Measurements from ENCODE around the gene XXYLT1. TPM values are rescaled to one million over a fixed set of nuclear protein-coding genes. Genes with fewer than 3 reads are reported as not detected.
"Not testable (repeated sequence)": the region's sequence is repeated elsewhere in the genome, so short reads cannot be mapped to it uniquely, and the experiment has no call there.

The XXYLT1 gene
- total RNA-seq, 1 experiment from 2014 or later = 29.4 TPM

DNA sequence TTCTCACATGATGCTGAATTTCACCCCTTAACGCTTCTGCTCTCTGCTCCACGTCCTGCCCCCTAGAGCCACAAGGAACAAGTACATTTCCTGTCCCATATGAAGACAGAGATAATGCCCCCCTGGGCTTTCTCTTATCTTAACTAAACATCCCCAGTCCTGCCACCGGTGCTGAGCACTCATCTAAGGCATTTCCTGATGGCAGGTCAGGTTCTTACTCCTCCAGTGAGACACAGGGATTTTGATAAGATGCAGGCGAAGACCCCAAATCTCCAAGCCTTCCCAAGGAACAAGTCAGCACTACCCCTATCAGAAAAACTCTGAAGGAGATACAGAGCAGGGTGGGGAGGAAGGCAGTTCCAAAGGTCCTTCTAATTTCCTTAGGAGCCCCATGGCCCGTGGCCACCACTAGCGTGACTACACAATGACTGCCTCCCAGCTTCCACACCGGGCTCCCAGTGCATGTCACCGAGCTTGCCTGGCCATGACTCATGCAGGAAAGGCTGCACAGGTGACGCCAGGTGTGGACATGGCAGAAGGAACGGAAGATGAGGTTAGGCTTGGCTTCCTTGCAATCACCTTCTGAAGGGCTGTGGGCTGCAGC is 152.9 kb downstream of the XXYLT1 start:
- in situ Hi-C loops (cut with HindIII; ENCODE audit: low pct_unique_long_range_greater_than_20kb, low sequenced_read_pairs) = no loop called here
- peak; percentile 44 for DNase-seq (ENCODE audit: low read depth)

DNA sequence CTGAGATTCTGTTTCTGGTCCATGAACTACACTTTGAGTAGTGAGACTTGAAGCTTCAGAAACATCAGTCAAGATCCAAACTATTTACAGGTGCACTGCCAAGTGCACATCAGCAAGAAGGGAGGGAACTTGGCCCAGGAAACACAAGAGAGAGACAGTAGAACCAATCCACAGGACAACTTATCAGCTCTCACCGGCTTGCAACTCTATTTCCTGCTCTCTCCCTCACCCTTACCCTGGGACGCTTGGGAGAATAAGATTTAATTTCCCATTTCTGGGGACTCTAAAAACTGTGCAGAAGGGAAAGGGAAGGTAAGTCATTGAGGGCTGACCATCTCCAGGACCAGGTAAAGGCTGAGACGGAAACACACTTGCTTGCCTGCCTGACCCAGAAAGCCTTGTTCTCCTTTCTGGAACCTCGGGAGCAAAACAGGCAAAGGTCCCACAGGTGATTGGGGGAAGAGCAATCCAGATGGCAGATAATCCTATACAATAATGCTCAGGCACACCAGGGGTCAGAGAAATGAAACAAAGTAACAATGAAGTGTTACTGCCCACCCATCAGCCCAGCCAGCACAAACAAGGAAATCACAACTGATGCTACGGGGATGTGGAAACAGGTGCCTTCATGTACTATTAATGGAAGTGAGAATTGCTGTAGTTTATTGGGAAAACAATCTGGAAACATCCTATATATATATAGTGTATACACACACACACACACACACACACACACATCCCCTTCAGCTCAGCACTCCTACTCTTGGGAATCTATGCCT is 154.4 kb downstream of the XXYLT1 start:
- no peak for DNase-seq (ENCODE audit: low read depth)
- in situ Hi-C loops (cut with HindIII; ENCODE audit: low pct_unique_long_range_greater_than_20kb, low sequenced_read_pairs) = no loop called here

DNA sequence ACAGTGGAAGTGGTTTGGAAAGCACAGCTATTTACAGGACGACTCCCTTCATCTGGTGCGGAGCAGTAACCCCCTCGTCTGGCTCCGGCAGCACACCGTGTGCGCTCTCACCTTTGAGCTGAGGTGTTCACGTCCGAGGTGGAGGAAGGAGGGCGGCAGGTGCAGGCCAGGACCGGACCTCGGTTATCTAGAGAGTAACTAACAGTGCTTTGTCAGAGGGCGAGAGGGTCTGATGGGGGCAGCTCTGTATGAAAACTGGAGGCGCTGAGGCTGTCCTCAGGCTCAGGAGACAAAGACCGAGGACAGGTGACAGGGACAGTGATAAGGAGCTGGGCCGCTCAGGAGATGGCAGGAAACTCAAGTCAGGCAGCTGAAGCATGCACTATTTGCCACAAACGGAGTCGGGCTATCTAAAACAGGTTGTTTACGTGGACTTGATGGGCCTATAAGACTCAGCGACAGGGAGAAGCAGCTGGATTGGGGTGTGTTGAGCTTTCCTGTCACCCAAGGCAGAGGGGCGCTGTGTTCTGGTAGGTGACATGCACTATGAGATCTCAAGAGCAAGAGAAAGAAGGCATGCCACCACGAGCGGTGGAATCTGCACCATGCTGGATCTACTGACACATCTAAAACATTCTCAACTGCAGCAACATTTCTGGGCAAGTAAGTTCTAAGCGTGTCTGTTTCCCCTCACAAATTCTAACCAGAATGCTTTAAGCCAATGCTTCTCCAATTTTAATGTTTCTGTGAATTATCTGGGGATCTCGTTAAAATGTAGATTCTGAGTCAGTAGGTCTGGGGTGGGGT is 155.2 kb downstream of the XXYLT1 start:
- in situ Hi-C loops (cut with HindIII; ENCODE audit: low pct_unique_long_range_greater_than_20kb, low sequenced_read_pairs) = no loop called here
- DNase-seq (ENCODE audit: low read depth) = no peak

DNA sequence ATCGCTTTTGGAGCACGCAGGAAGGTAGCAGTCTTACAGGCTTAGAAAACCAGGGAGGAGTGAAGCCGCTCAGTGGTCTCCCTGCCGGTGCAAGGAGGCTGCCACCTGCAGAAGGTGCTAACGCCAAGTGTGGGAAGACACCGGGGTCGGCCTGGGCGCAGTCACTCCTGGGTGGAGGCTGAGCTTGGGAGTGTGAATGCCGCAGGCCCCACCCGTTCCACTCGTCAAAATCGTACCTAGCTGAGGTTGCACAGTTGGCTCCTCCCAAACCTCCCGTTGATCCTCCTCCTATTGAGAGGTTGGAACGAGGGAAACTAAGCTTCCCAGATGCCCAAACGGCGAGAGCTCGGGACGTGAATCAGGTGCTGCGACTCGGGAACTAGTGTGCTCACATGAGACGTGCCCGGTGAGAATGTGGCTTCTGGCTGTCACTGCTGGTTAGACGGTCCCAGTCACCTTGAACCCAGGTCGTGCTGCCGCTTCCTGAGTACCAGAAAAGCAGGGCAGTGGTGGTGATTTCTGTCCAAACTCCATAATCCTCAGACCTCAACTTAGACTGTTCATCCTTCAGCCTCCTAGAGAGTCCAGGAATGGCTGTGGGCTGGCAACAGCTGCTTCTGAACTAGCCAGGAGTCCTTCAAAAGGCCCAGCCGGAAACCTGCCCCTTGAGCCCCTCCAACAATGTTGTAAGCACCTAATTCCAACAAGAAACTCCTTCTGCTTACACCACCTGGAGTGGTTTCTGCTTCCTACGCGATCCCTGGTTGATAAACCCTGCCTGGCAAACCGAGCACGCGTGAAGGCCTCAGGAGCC is 156.0 kb downstream of the XXYLT1 start:
- in situ Hi-C loops (cut with HindIII; ENCODE audit: low pct_unique_long_range_greater_than_20kb, low sequenced_read_pairs) = no loop called here

DNA sequence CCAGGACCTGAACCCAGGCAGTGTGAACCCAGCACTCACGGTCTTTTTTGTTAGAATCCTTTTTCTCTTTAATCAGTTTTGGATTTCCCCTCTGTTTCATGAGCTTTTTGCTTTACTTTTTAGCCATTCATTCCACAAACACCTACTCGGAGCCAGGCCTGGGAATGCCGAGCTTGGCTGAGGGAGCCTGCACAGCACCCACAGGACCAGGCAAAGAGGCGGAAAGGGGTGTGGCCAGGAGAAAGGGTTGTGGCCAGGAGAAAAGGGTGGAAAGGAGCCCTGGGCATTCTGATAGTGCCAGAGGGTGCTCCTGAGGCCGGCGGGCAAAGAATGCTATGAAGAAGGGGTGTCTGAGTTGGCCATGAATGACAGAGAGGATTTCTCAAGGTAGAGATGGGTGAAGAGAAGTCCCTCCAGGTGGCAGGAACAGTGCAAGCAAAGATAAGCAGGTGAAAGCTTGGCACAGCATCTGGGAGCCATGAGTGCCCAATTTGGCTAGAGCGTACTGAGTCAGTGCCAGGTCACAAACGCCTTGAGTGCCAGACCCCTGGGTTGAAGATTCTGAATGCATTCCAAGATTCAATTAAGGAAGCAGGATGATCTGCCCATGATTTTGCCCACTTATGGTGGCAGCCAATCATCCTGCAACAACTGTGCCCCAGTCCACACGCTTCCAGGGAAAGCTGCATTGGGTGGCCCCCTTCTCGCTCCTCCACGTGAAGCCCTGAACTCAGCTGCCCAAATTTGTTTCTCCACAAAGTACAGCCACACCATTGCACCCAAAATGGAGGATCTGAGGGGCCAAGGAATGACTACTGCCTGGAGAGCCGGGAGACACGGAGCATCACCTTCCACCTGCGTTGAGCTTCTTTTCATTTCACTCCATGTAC is 157.2 kb downstream of the XXYLT1 start:
- in situ Hi-C loops (cut with HindIII; ENCODE audit: low pct_unique_long_range_greater_than_20kb, low sequenced_read_pairs) = no loop called here
- DNase-seq (ENCODE audit: low read depth) = no peak

More for the DNA sequence above, 156.0 kb downstream of the XXYLT1 start:
- DNase-seq (ENCODE audit: low read depth) = no peak

DNA sequence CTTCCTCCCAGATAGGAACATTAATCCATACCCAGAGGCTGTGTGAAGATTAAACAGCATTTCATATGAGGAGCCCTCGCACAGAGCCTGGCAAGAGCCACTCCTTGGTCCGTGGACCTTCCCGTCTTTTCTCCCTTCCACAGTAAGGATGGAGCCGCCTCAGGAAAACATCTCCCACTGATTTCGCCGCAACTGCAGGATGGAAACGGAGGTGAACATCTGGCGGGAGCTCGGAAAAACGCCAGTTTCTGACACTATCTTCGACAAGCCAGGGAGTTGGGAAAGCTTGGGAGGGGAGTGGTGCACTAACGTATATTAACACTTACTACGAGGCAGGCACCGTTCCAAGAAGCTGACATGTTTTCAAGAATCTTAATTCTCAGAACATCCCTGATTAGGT is 157.9 kb downstream of the XXYLT1 start:
- in situ Hi-C loops (cut with HindIII; ENCODE audit: low pct_unique_long_range_greater_than_20kb, low sequenced_read_pairs) = no loop called here
- DNase-seq (ENCODE audit: low read depth) = no peak

DNA sequence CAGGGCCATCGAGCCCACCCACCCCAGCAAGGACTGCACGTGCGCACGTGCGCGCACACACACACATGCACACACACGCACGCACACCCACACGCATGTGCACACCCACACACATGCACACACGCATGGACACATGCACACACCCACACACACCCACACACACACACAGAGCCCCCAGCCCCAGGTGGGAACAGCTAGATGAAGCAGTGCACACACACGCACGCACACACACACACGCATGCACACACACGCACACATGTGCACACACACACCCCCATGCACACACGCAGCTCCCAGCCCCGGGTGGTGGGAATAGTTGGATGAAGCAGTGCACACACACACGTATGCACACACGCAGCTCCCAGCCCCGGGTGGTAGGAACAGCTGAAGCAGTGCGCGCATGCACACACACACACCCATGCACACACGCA is 158.6 kb downstream of the XXYLT1 start:
- no peak for DNase-seq (ENCODE audit: low read depth)
- in situ Hi-C loops (cut with HindIII; ENCODE audit: low pct_unique_long_range_greater_than_20kb, low sequenced_read_pairs) = no loop called here

DNA sequence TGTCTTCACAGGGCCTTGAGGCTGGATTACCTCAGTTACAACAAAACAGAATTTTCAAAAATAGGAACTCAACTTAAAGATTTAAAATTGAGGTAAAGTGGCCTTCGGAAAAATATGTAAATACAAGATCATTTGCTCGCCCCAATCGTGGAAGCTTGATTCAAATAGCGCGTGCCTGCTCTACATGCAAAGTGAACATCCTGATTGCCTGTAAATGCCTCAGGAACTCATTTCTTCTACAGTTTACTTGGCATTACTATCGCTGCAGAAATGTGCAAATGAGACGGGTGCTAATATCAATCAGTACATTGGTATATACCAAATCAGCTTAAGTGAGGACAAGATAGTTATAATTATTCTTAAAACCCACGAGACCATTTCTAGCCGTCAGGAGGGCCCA is 159.2 kb downstream of the XXYLT1 start:
- in situ Hi-C loops (cut with HindIII; ENCODE audit: low pct_unique_long_range_greater_than_20kb, low sequenced_read_pairs) = no loop called here
- DNase-seq (ENCODE audit: low read depth) = no peak

DNA sequence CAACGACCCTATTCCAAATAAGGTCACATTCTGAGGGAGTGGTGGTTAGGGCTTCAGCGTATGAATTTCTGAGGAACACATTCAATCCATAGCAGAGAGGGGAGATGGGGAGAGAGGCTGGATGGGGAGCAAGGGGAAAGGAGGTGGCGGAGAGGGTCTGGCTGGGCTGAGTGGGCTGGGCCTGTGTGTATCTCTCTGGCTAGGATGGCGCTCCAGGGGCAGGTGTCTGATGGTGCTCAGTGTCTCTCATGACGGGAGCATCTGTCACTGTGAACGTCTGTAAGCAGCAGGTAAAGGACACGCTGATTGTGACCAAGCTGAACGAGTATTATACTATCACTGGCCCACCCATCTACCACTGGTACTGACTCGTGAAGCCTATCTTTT is 159.6 kb downstream of the XXYLT1 start:
- no peak for DNase-seq (ENCODE audit: low read depth)
- in situ Hi-C loops (cut with HindIII; ENCODE audit: low pct_unique_long_range_greater_than_20kb, low sequenced_read_pairs) = no loop called here

DNA sequence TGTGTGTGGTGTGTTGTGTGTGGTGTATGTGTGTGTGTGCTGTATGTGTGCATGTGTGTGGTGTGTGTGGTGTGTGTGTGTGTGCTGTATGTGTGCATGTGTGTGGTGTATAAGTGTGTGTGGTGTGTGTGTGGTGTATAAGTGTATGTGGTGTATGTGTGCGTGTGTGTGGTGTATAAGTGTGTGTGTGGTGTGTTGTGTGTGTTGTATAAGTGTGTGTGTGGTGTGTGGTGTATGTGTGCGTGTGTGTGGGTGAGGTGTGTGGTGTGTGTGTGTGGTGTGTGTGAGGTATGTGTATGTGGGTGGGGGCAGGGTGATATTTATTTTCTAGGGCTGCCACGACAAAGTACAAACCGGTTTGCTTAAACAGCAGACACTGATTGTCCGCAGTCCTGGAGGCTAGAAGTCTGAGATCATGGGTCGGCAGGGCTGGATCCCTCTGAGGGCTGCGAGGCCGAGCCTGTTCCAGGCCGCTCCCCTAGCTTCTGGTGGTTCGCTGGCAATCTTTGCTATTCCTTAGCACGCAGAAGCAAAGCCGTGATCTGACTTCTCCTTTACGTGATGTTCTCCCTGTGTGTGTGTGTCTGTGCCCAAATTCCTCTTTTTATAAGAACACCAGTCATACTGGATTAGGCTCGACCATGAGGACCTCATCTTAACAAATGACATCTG is 160.2 kb downstream of the XXYLT1 start:
- DNase-seq (ENCODE audit: low read depth) = no peak
- in situ Hi-C loops (cut with HindIII; ENCODE audit: low pct_unique_long_range_greater_than_20kb, low sequenced_read_pairs) = no loop called here

DNA sequence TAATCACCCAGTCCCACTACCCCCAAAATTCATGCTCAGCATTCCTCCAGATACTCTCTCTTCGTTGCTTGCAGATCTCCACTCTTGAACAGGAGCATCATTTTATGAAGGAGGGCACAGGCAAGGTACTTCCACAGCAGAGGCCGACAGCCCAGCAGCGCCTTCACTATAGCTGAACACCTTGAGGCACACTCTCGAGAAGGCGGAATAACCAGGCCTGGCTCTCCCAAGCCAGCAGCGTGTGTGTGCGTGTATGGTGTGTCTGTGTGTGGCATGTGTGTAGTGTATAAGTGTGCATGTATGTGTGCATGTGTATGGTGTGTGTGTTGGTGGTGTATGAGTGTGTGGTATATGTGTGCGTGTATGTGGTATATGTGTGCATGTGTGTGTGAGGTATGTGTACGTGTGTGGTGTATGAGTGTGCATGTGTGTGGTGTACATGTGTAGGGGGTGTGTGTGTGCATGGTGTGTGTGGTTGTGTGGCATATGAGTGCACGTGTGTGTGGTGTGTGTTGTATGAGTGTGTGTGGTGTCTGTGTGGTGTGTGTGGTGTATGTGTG is 161.8 kb downstream of the XXYLT1 start:
- in situ Hi-C loops (cut with HindIII; ENCODE audit: low pct_unique_long_range_greater_than_20kb, low sequenced_read_pairs) = no loop called here
- DNase-seq (ENCODE audit: low read depth) = no peak

DNA sequence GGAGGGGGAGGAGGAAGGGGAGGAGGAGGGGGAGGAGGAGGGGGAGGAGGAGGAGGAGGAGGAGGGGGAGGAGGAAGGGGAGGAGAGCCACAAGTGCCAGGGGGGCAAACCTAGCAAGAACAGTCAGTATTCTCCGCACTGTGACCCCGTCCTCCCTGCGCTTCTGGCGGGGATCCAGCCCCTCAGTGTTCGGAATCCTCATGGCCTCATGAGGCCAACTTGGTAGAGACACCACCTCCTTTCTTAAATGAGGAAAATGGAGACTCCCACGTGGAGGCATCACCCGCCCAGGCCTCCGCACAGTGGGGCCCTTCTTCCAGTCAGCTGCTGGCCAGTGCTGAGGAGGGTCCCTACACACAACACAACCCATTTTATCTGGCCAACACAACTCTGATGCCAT is 163.4 kb downstream of the XXYLT1 start:
- DNase-seq (ENCODE audit: low read depth) = no peak
- in situ Hi-C loops (cut with HindIII; ENCODE audit: low pct_unique_long_range_greater_than_20kb, low sequenced_read_pairs) = no loop called here

DNA sequence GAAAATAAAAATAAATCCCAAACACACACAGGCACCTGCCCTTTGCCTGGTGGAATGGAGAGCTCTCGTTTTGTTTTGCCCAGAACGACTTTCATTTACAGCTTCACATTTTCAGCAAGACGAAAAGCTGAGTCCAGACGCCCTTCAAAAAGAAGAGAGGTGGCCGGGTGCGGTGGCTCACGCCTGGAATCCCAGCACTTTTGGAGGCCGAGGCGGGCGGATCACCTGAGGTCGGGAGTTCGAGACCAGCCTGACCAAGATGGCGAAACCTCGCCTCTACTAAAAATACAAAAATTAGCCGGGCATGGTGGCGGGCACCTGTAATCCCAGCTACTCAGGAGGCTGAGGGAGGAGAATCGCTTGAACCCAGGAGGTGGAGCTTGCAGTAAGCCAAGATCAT is 163.9 kb downstream of the XXYLT1 start:
- DNase-seq (ENCODE audit: low read depth); in situ Hi-C loops (cut with HindIII; ENCODE audit: low pct_unique_long_range_greater_than_20kb, low sequenced_read_pairs): not testable (repeated sequence)

DNA sequence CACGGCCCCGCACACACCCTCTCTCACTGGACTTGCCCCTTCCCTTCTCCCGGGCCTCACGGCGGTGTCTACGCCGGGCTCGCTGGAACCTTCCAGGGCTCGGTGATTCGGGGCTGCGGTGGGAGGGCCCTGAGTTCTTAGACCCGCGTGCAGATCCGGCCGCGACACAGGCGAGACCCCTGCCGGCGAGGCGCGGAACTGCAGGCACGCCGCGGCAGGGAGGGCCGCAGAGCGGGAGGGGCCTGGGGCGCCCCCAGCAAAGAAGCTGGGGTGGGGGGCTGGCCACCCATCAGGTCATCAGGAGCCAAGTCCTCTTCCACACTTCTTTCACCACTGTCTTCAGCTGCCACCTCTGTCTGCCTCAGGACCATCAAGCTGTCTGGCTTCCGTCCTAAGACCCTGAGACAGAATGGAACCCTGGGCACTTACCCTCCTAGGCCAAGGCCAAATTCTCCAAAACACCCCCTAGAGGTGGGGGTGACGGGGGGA is 164.5 kb downstream of the XXYLT1 start:
- no peak for DNase-seq (ENCODE audit: low read depth)
- in situ Hi-C loops (cut with HindIII; ENCODE audit: low pct_unique_long_range_greater_than_20kb, low sequenced_read_pairs) = no loop called here

DNA sequence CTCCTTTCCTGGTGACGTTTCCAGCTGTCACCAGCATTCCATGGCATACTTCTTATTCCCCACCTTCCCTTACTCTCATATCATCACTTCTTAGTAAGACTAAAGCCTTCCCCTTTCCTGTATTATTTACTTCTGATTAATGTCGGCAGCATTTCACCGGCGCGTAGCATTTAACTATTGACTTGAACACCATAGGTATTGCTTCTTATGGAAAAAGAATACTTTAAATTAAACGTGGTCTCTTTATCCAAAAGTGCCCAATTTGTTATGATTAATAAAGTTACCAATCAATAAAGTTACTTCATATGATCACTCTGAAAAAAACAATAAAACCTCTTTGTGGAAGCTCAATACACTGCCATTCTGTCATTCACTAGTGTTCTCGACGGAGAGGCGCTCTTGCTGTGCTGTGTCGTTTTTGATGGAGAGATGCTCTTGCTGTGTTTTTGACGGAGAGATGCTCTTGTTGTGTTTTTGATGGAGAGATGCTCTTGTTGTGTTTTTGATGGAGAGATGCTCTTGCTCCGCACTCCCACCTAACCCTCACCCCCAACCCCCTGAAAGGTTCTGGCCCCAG is 165.0 kb downstream of the XXYLT1 start:
- DNase-seq (ENCODE audit: low read depth) = no peak
- in situ Hi-C loops (cut with HindIII; ENCODE audit: low pct_unique_long_range_greater_than_20kb, low sequenced_read_pairs) = no loop called here

DNA sequence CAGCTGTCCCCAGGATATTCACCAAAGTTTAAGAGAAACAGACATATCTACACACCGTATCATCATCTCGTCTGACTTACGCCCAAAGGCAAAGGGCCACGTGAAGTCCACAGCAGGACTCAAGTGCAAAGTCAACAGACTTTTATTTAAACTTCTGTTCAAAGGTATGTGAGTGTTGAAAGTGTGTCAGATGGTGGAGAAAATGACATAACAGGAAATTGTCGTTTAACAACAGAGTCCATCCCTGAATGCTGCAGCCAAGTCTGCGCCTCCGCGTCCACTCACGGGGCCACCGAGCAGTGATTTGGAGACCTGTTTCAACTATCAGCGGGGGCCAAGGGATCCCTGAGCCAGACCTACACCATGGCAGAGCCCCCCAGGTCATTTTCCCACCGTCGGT is 165.6 kb downstream of the XXYLT1 start:
- in situ Hi-C loops (cut with HindIII; ENCODE audit: low pct_unique_long_range_greater_than_20kb, low sequenced_read_pairs) = no loop called here
- no peak for DNase-seq (ENCODE audit: low read depth)
